Smooth muscle cell (in vitro differentiated cells): ENCODE measurements around the gene PCED1B. TPM values are rescaled to one million over a fixed set of nuclear protein-coding genes. Genes with fewer than 3 reads are reported as not detected.

Experiments
- DNase-seq: peaks from one replicate; lab custom pipeline; 2025; ENCODE audit not compliant: unreplicated experiment; lab: John Stamatoyannopoulos, UW
- H2AFZ ChIP-seq: fragments of 200-600 bp; sonication (generic); 2 replicates; pipeline ENCODE4 v1.6.0; 2016; ENCODE audit warnings: antibody characterized with exemption, low read depth, mild to moderate bottlenecking
- H3F3A ChIP-seq: fragments of 200-600 bp; sonication (generic); 2 replicates; pipeline ENCODE4 v1.6.0; 2017; ENCODE audit warnings: antibody characterized with exemption, low read depth
- H3K27ac ChIP-seq: fragments of 200-600 bp; sonication (generic); 2 replicates; pipeline ENCODE4 v1.5.1; 2016; ENCODE audit warnings: low read depth, mild to moderate bottlenecking
- H3K27me3 ChIP-seq: fragments of 200-600 bp; sonication (generic); 2 replicates; pipeline ENCODE4 v1.6.1; 2016; ENCODE audit warnings: low read depth, mild to moderate bottlenecking
- H3K36me3 ChIP-seq: fragments of 200-600 bp; sonication (generic); 2 replicates; pipeline ENCODE4 v1.5.1; 2016; ENCODE audit warnings: low read depth
- H3K4me1 ChIP-seq: fragments of 200-600 bp; sonication (generic); 2 replicates; pipeline ENCODE4 v1.5.1; 2016; ENCODE audit warnings: low read depth
- H3K4me2 ChIP-seq: fragments of 200-600 bp; sonication (generic); 2 replicates; pipeline ENCODE4 v1.6.0; 2016; ENCODE audit warnings: mild to moderate bottlenecking
- H3K4me3 ChIP-seq: fragments of 200-600 bp; sonication (generic); 2 replicates; pipeline ENCODE4 v1.5.1; 2016; ENCODE audit warnings: mild to moderate bottlenecking
- H3K79me2 ChIP-seq: fragments of 200-600 bp; sonication (generic); 2 replicates; pipeline ENCODE4 v1.6.0; 2016; ENCODE audit warnings: low read depth, mild to moderate bottlenecking
- H3K9ac ChIP-seq: fragments of 200-600 bp; sonication (generic); 2 replicates; pipeline ENCODE4 v1.6.0; 2016; ENCODE audit warnings: low read depth
- H3K9me3 ChIP-seq: fragments of 200-600 bp; sonication (generic); replicated peaks from 2 replicates; pipeline ENCODE4 v1.5.1; 2016; ENCODE audit warnings: low read depth
- H4K20me1 ChIP-seq: fragments of 200-600 bp; sonication (generic); 2 replicates; pipeline ENCODE4 v1.6.0; 2016; ENCODE audit warnings: low read depth
- WGBS: methylation state at CpG from one replicate; pipeline ENCODE4 v1.1.7; 2016; ENCODE audit warnings: low lambda C conversion rate; 5-methylcytosine and 5-hydroxymethylcytosine counted together
- polyA plus RNA-seq: library from polyadenylated mRNA; unstranded; fragments of >200 nt; fragmentation: Nextera tagmentation; extraction: Ambion mirVana; gene quantifications from 2 replicates; pipeline ENCODE4 v1.2.1, GENCODE V29; 2016
- total RNA-seq: library from RNA; depleted of rRNA; stranded (reverse); fragments of >200 nt; gene quantifications from 2 replicates; pipeline ENCODE4 v1.2.3, GENCODE V29; 2014
- TF ChIP-seq, protein P1 (sequence below): fragments of 200-600 bp; sonication (generic); IDR thresholded peaks from 2 replicates; pipeline ENCODE4 v1.5.1; 2017; ENCODE audit warnings: borderline replicate concordance, mild to moderate bottlenecking, antibody characterized with exemption; ENCODE audit not compliant: insufficient read depth, poor library complexity, severe bottlenecking

The PCED1B gene
- total and polyA plus RNA-seq, 2 experiments from 2014 or later: 2.7 to 3.5 TPM

DNA sequence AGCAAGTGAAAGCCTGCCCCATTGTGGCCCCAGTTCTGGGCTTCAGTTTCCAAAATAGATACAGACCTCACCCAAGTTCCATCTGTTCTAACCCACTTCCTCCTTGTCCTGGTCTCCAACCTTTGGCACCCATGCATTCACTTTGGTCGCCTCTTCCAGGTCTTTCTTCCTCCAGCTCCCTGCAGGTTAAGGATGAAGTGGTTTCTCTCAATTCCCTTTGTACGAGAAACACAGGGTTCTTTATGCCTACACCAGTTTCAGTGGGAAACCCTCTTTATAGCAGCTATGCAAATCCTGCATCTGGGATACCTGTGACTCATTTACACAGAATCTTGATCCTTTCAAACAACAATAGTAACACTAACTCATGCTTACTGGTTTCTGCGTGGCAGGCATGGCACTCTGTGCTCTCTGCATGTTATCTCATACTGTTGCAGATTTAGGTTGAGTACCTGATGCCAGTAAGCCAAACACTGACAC is 110.9 kb downstream of the PCED1B start:
- TF ChIP-seq, protein P1, sequence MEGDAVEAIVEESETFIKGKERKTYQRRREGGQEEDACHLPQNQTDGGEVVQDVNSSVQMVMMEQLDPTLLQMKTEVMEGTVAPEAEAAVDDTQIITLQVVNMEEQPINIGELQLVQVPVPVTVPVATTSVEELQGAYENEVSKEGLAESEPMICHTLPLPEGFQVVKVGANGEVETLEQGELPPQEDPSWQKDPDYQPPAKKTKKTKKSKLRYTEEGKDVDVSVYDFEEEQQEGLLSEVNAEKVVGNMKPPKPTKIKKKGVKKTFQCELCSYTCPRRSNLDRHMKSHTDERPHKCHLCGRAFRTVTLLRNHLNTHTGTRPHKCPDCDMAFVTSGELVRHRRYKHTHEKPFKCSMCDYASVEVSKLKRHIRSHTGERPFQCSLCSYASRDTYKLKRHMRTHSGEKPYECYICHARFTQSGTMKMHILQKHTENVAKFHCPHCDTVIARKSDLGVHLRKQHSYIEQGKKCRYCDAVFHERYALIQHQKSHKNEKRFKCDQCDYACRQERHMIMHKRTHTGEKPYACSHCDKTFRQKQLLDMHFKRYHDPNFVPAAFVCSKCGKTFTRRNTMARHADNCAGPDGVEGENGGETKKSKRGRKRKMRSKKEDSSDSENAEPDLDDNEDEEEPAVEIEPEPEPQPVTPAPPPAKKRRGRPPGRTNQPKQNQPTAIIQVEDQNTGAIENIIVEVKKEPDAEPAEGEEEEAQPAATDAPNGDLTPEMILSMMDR: no peak
- Histone ChIP-seq H2AFZ (no peak overlapping the region), H3K9me3 (no peaks in the 10 kb centered on the region), H3F3A (no peaks in the 10 kb centered on the region), H3K4me2 (peak overlapping the region; percentile 20), H3K9ac (no peak overlapping the region), H4K20me1 (no peaks in the 10 kb centered on the region), H3K4me1 (peaks cover 11% of the 10 kb centered on the region), H3K27ac (no peak overlapping the region), H3K79me2 (no peaks in the 10 kb centered on the region), H3K27me3 (no peaks in the 10 kb centered on the region), H3K36me3 (no peaks in the 10 kb centered on the region), H3K4me3 (no peak overlapping the region)
- 58% methylated on average over 3 of the region's 3 CpGs for WGBS
- no peak for DNase-seq

- no peaks in the 10 kb centered on the region for H3K27me3 ChIP-seq
- H3K9ac ChIP-seq: no peak overlapping the region
- TF ChIP-seq, protein P1: no peak
- WGBS: 74% methylated on average over 3 of the region's 3 CpGs
- H3K27ac ChIP-seq: no peak overlapping the region
- no peak for DNase-seq
- H3K4me3 ChIP-seq: no peak overlapping the region
- no peaks in the 10 kb centered on the region for H3K9me3 ChIP-seq
- H3K79me2 ChIP-seq: no peaks in the 10 kb centered on the region
- H3F3A ChIP-seq: no peaks in the 10 kb centered on the region
- no peaks in the 10 kb centered on the region for H4K20me1 ChIP-seq
- H3K4me1 ChIP-seq: peaks cover 11% of the 10 kb centered on the region
- peak overlapping the region; percentile 20 for H3K4me2 ChIP-seq
- no peaks in the 10 kb centered on the region for H3K36me3 ChIP-seq
- H2AFZ ChIP-seq: no peak overlapping the region
These were observed 111.5 kb downstream of the PCED1B start for GRCh38 chr12:47190905-47191304.

DNA sequence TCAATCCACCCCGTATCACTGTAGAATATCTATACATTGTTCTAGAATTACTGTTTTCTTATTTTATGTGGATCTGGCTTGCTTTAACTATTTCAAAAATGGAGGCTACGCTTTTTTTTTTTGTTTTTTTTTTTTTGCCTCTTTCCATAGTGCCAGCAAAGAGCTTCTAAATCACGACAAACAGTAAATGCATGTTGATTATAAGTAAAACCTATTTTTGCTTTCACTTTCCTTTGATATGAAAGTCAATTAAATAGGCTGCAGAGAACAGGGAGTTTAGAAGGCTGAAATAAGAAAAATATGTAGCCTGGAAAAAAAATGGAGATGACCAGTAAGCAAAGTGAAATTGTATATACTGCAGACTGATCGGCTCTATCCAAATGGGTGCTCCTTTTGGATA is 112.6 kb downstream of the PCED1B start:
- no peak for DNase-seq
- Histone ChIP-seq H3K4me2 (no peak overlapping the region), H3F3A (no peaks in the 10 kb centered on the region), H3K36me3 (no peaks in the 10 kb centered on the region), H2AFZ (no peak overlapping the region), H3K4me3 (no peak overlapping the region), H3K9me3 (no peaks in the 10 kb centered on the region), H3K9ac (no peak overlapping the region), H3K27me3 (no peaks in the 10 kb centered on the region), H3K27ac (no peak overlapping the region), H3K4me1 (peaks cover 11% of the 10 kb centered on the region), H4K20me1 (no peaks in the 10 kb centered on the region), H3K79me2 (no peaks in the 10 kb centered on the region)
- TF ChIP-seq, protein P1: no peak
- 92% methylated on average over 4 of the region's 4 CpGs for WGBS

GRCh38 chr12:47193066-47193465 is 113.6 kb downstream of the PCED1B start:
- Histone ChIP-seq H3K27ac (no peak overlapping the region), H2AFZ (no peak overlapping the region), H3K36me3 (no peaks in the 10 kb centered on the region), H3K9me3 (no peaks in the 10 kb centered on the region), H3F3A (no peaks in the 10 kb centered on the region), H3K4me1 (peaks cover 11% of the 10 kb centered on the region), H3K9ac (no peak overlapping the region), H4K20me1 (no peaks in the 10 kb centered on the region), H3K79me2 (no peaks in the 10 kb centered on the region), H3K27me3 (no peaks in the 10 kb centered on the region), H3K4me3 (no peak overlapping the region), H3K4me2 (no peak overlapping the region)
- no peak for DNase-seq
- 97% methylated on average over 3 of the region's 3 CpGs for WGBS
- TF ChIP-seq, protein P1: no peak
